Caco-2 (cell line): ENCODE data around the gene LGR6. TPM values are rescaled to one million over a fixed set of nuclear protein-coding genes. Genes with fewer than 3 reads are reported as not detected.

Source experiments
- BruUV-seq: library from RNA; stranded (reverse); fragments of 400-500 nt; replicated peaks from 2 replicates; lab custom pipeline; 2021; lab: Mats Ljungman, UMichigan
- CTCF ChIA-PET: fragments of 300-600 bp; sonication (Branson Sonifier 250); formaldehyde crosslinking; loops from one replicate; lab custom pipeline; 2022; ENCODE audit warnings: antibody characterized with exemption; lab: Charles Lee
- POLR2A ChIA-PET: fragments of 300-600 bp; sonication (Branson Sonifier 250); formaldehyde crosslinking; loops from one replicate; lab custom pipeline; 2022; ENCODE audit warnings: antibody characterized with exemption; lab: Charles Lee
- DNase-seq, 2 experiments: peaks; one replicate each; pipeline versions ENCODE4 v3.0.0 to v3.0.0-alpha.2; 2020 to 2022
- H3K27me3 ChIP-seq: replicated peaks from 2 replicates; pipeline ENCODE4 v1.6.0; 2011; ENCODE audit warnings: low read length; ENCODE audit not compliant: control insufficient read depth, insufficient read depth
- H3K36me3 ChIP-seq: 2 replicates; pipeline ENCODE4 v1.5.1; 2011; ENCODE audit warnings: low read length; ENCODE audit not compliant: control insufficient read depth, insufficient read depth
- H3K4me1 ChIP-seq: fragments of 250-450 bp; sonication (Bioruptor Pico); 2 replicates; pipeline ENCODE4 v1.5.1; 2020; ENCODE audit warnings: mild to moderate bottlenecking
- H3K4me3 ChIP-seq: 2 replicates; pipeline ENCODE4 v1.5.1; 2011; ENCODE audit warnings: low read depth, mild to moderate bottlenecking, control low read depth, low read length
- H3K9me3 ChIP-seq: fragments of 250-450 bp; sonication (Bioruptor Pico); 2 replicates; pipeline ENCODE4 v1.5.1; 2020; ENCODE audit warnings: mild to moderate bottlenecking, moderate library complexity
- H3K27ac Mint-ChIP-seq: one replicate; pipeline ENCODE4 v1.8.0; 2022; ENCODE audit warnings: mixed read lengths; ENCODE audit not compliant: unreplicated experiment
- H3K27me3 Mint-ChIP-seq: one replicate; pipeline ENCODE4 v1.8.0; 2022; ENCODE audit warnings: mixed read lengths; ENCODE audit not compliant: insufficient read depth, unreplicated experiment
- H3K36me3 Mint-ChIP-seq: one replicate; pipeline ENCODE4 v1.8.0; 2022; ENCODE audit warnings: mild to moderate bottlenecking, mixed read lengths; ENCODE audit not compliant: insufficient read depth, unreplicated experiment
- H3K4me1 Mint-ChIP-seq: one replicate; pipeline ENCODE4 v1.8.0; 2022; ENCODE audit warnings: low read depth, mixed read lengths; ENCODE audit not compliant: unreplicated experiment
- H3K4me3 Mint-ChIP-seq: one replicate; pipeline ENCODE4 v1.8.0; 2022; ENCODE audit warnings: mild to moderate bottlenecking, moderate library complexity, mixed read lengths; ENCODE audit not compliant: unreplicated experiment
- H3K9me3 Mint-ChIP-seq: one replicate; pipeline ENCODE4 v1.8.0; 2022; ENCODE audit warnings: mixed read lengths; ENCODE audit not compliant: unreplicated experiment
- CTCF ChIP-seq, 2 experiments: fragments of 200-600 bp in 1 of 2; IDR thresholded peaks; 1 replicate in 1 of 2; 2 replicates in 1 of 2; pipeline versions ENCODE4 v1.5.1 to v1.8.0; 2011 to 2022; ENCODE audit warnings: antibody characterized with exemption in 1 of 2, control low read depth in 1 of 2, inconsistent platforms in 1 of 2, low read depth in 1 of 2, low read length in 1 of 2, mild to moderate bottlenecking in 1 of 2, moderate library complexity in 1 of 2; ENCODE audit not compliant: insufficient read depth in 1 of 2, severe bottlenecking in 1 of 2, unreplicated experiment in 1 of 2
- intact Hi-C: fragments of 100-400 bp; cut with micrococcal nuclease; formaldehyde crosslinking; loops from one replicate; pipeline ENCODE4 v1.10.0; 2022; ENCODE audit not compliant: unreplicated experiment
- total RNA-seq: library from RNA; stranded (reverse); gene quantifications from 2 replicates; pipeline ENCODE4 v1.2.3, GENCODE V29; 2022

LGR6 gene
- total RNA-seq, 1 experiment from 2014 or later: 0.36 TPM

GRCh38 chr1:202152399-202152798 lies 41.2 kb upstream of the LGR6 start:
- Mint-ChIP-seq H3K9me3 (no peaks in the 10 kb centered on the region), H3K4me3 (no peak overlapping the region), H3K27ac (no peak overlapping the region), H3K36me3 (no peaks in the 10 kb centered on the region), H3K4me1 (no peaks in the 10 kb centered on the region), H3K27me3 (no peaks in the 10 kb centered on the region)
- no TSS peak for BruUV-seq
- H3K4me3 ChIP-seq: no peak overlapping the region
- H3K27me3 ChIP-seq: no peaks in the 10 kb centered on the region
- no peaks in the 10 kb centered on the region for H3K9me3 ChIP-seq
- CTCF ChIA-PET: no interaction called here
- POLR2A ChIA-PET: no interaction called here
- no peak for DNase-seq
- intact Hi-C loops: no loop called here
- TF ChIP-seq CTCF (IDR thresholded peaks at IDR 0.05; ENCODE audit: insufficient read depth in 1 of 2, low read depth in 1 of 2, low read length in 1 of 2, severe bottlenecking in 1 of 2, unreplicated experiment in 1 of 2): no peak
- H3K36me3 ChIP-seq: no peaks in the 10 kb centered on the region
- no peaks in the 10 kb centered on the region for H3K4me1 ChIP-seq

- H3K36me3 Mint-ChIP-seq: no peaks in the 10 kb centered on the region
- no peak for TF ChIP-seq CTCF (IDR thresholded peaks at IDR 0.05; ENCODE audit: insufficient read depth in 1 of 2, low read depth in 1 of 2, low read length in 1 of 2, severe bottlenecking in 1 of 2, unreplicated experiment in 1 of 2)
- Histone ChIP-seq H3K36me3 (no peaks in the 10 kb centered on the region), H3K4me1 (no peaks in the 10 kb centered on the region), H3K9me3 (no peaks in the 10 kb centered on the region), H3K4me3 (no peak overlapping the region), H3K27me3 (no peaks in the 10 kb centered on the region)
- intact Hi-C loops: no loop called here
- no peaks in the 10 kb centered on the region for H3K27me3 Mint-ChIP-seq
- no peaks in the 10 kb centered on the region for H3K9me3 Mint-ChIP-seq
- no peaks in the 10 kb centered on the region for H3K4me1 Mint-ChIP-seq
- no peak for DNase-seq
- no TSS peak for BruUV-seq
- ChIA-PET CTCF (no interaction called here), POLR2A (no interaction called here)
- H3K4me3 Mint-ChIP-seq: no peak overlapping the region
- no peak overlapping the region for H3K27ac Mint-ChIP-seq
These were observed 40.3 kb upstream of the LGR6 start for GRCh38 chr1:202153284-202153683.

- H3K27me3 Mint-ChIP-seq: no peaks in the 10 kb centered on the region
- no peaks in the 10 kb centered on the region for H3K9me3 Mint-ChIP-seq
- intact Hi-C loops: no loop called here
- no peaks in the 10 kb centered on the region for H3K36me3 Mint-ChIP-seq
- no peak overlapping the region for H3K4me3 ChIP-seq
- DNase-seq: no peak
- no peaks in the 10 kb centered on the region for H3K9me3 ChIP-seq
- no peaks in the 10 kb centered on the region for H3K27me3 ChIP-seq
- no peak for TF ChIP-seq CTCF (IDR thresholded peaks at IDR 0.05; ENCODE audit: insufficient read depth in 1 of 2, low read depth in 1 of 2, low read length in 1 of 2, severe bottlenecking in 1 of 2, unreplicated experiment in 1 of 2)
- no peaks in the 10 kb centered on the region for H3K36me3 ChIP-seq
- no peak overlapping the region for H3K4me3 Mint-ChIP-seq
- POLR2A ChIA-PET: no interaction called here
- no peaks in the 10 kb centered on the region for H3K4me1 Mint-ChIP-seq
- H3K27ac Mint-ChIP-seq: no peak overlapping the region
- CTCF ChIA-PET: interaction anchor here (1.0 to 1.2 kb wide), 4 partner anchors 12 to 258 kb away, joined by 3 to 4 read pairs (median 3); no protein-coding TSS in a partner anchor
- BruUV-seq: no TSS peak
- H3K4me1 ChIP-seq: no peaks in the 10 kb centered on the region
These were observed 39.3 kb upstream of the LGR6 start for GRCh38 chr1:202154148-202154765.
